CD4-positive, CD25-positive, alpha-beta regulatory T cell (primary cell): ENCODE measurements around the gene SNX30. TPM values are rescaled to one million over a fixed set of nuclear protein-coding genes. Genes with fewer than 3 reads are reported as not detected.

ENCODE experiments used
- ATAC-seq, 2 donors: fragments of 150-1000 bp; cut with Tn5 transposase; one replicate each; pipeline ENCODE4 v1.10.0; 2021; ENCODE audit warnings: low read depth in 2 of 2, moderate number of reproducible peaks in 2 of 2, moderate library complexity in 1 of 2
- DNase-seq, 3 donors: peaks; one replicate each; pipeline versions ENCODE4 v3.0.0 to v3.0.0-alpha.2; 2012 to 2022; ENCODE audit warnings: mixed read lengths in 1 of 3
- H3K27ac ChIP-seq: one replicate; pipeline ENCODE4 v1.7.0; 2013; ENCODE audit warnings: mild to moderate bottlenecking, low read length; ENCODE audit not compliant: insufficient read depth, poor library complexity, severe bottlenecking
- H3K27me3 ChIP-seq: one replicate; pipeline ENCODE4 v1.7.0; 2013; ENCODE audit warnings: low read length; ENCODE audit not compliant: control insufficient read depth, insufficient read depth
- H3K36me3 ChIP-seq: one replicate; pipeline ENCODE4 v1.7.0; 2013; ENCODE audit warnings: mild to moderate bottlenecking, low read length, moderate library complexity; ENCODE audit not compliant: control insufficient read depth, insufficient read depth
- H3K4me1 ChIP-seq: 2 replicates; pipeline ENCODE4 v1.7.0; 2013; ENCODE audit warnings: mild to moderate bottlenecking, low read length; ENCODE audit not compliant: insufficient read depth, control insufficient read depth, poor library complexity, severe bottlenecking
- H3K4me3 ChIP-seq: one replicate; pipeline ENCODE4 v1.7.0; 2013; ENCODE audit warnings: low read depth, mild to moderate bottlenecking, low read length, moderate library complexity
- H3K9me3 ChIP-seq, 2 experiments: 1 replicate in 1 of 2; 2 replicates in 1 of 2; pipeline ENCODE4 v1.7.0; 2013; ENCODE audit warnings: low read length in 2 of 2, mild to moderate bottlenecking in 1 of 2, moderate library complexity in 1 of 2; ENCODE audit not compliant: control insufficient read depth in 2 of 2
- H3K27ac Mint-ChIP-seq, 3 donors: one replicate each; pipeline ENCODE4 v1.8.0; 2020 to 2022; ENCODE audit warnings: mild to moderate bottlenecking in 3 of 3, mixed read lengths in 3 of 3, moderate library complexity in 2 of 3
- H3K27me3 Mint-ChIP-seq: one replicate; pipeline ENCODE4 v1.8.0; 2022; ENCODE audit warnings: mild to moderate bottlenecking, mixed read lengths
- H3K36me3 Mint-ChIP-seq: one replicate; pipeline ENCODE4 v1.8.0; 2020; ENCODE audit warnings: mixed read lengths
- H3K4me1 Mint-ChIP-seq, 4 donors: one replicate each; pipeline ENCODE4 v1.8.0; 2020 to 2022; ENCODE audit warnings: mixed read lengths in 4 of 4, mild to moderate bottlenecking in 1 of 4
- H3K4me3 Mint-ChIP-seq, 4 donors: one replicate each; pipeline ENCODE4 v1.8.0; 2020 to 2022; ENCODE audit warnings: mild to moderate bottlenecking in 4 of 4, mixed read lengths in 4 of 4, moderate library complexity in 3 of 4
- H3K9me3 Mint-ChIP-seq, 7 donors: one replicate each; pipeline ENCODE4 v1.8.0; 2020 to 2022; ENCODE audit warnings: mixed read lengths in 7 of 7, mild to moderate bottlenecking in 3 of 7, moderate library complexity in 2 of 7
- polyA plus RNA-seq, 4 donors: library from polyadenylated mRNA; unstranded; fragments of 300-500 nt; fragmentation: Illumina TruSeq; gene quantifications; one replicate each; pipeline ENCODE4 v1.2.3, GENCODE V29; 2021
- total RNA-seq: library from RNA; stranded (reverse); gene quantifications from one replicate; pipeline ENCODE4 v1.2.3, GENCODE V29; 2022

The SNX30 gene
- total and polyA plus RNA-seq, 5 donors from 2014 or later: 1.5 to 12.3 (median 2.0) TPM

DNA sequence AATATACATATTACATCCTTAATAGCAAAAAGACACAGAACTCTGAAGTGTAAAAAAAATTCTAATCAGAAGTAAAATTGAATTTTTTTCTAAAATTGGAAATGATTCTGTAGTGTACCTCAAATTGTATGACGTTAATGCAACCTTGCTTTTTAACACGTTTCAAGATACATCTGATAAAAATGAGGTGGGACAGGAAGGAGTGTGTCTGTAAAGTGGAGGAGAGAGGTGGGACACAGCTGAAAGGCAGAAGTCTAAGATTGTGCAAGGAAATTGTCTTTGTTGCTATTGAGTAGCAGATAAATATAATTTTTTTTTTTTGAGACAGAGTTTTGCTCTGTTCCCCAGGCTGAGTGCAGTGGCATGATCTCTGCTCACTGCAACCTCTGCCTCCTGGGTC lies 15.7 kb upstream of the SNX30 start:
- H3K4me3 Mint-ChIP-seq: no peak overlapping the region
- H3K4me1 Mint-ChIP-seq: peaks cover 0 to 2% (median 0%) of the 10 kb centered on the region in 4 donors
- Histone ChIP-seq H3K4me1 (no peaks in the 10 kb centered on the region), H3K4me3 (no peak overlapping the region), H3K9me3 (no peaks in the 10 kb centered on the region), H3K27me3 (no peaks in the 10 kb centered on the region), H3K27ac (no peak overlapping the region), H3K36me3 (no peaks in the 10 kb centered on the region)
- no peak for DNase-seq
- peaks cover 0 to 2% (median 0%) of the 10 kb centered on the region in 7 donors for H3K9me3 Mint-ChIP-seq
- no peak for ATAC-seq
- no peaks in the 10 kb centered on the region for H3K27me3 Mint-ChIP-seq
- H3K36me3 Mint-ChIP-seq: no peaks in the 10 kb centered on the region
- peak overlapping the region in 1 of 3 donors; percentile 2 for H3K27ac Mint-ChIP-seq

DNA sequence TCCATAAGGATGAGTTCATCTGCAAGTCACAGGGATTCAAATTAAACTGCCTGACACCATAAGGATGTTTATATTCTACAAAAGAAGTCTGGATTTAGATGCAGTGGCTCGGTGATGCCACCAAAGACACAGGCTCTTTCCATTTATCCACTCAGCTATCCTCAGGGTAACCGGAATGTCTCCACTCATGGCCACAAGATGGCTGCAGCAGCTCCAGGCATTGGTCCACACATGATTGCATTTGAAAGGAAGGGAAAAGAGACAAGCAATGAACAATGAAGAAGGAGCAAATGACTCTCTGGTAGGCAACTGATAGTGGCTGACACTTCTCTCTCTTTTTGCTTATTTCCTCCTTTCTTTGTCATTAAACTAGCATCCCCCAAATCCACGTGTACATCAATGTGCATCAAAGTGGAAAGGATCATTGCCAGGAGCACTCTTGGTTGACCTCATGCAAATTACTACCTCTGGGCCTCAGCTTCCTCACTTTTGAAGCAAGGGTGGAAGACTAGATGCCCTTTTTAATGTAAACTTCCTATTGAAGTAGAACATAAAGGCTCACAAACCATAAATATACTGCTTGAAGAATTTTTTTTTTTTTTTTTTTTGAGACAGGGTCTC lies 7.2 kb upstream of the SNX30 start:
- no peak overlapping the region for H3K27ac Mint-ChIP-seq
- DNase-seq (no peak), ATAC-seq (no peak)
- no peaks in the 10 kb centered on the region for H3K27me3 ChIP-seq
- no peaks in the 10 kb centered on the region for H3K36me3 Mint-ChIP-seq
- no peak overlapping the region for H3K4me3 Mint-ChIP-seq
- H3K4me3 ChIP-seq: no peak overlapping the region
- peaks cover 3 to 10% (median 7%) of the 10 kb centered on the region in 4 donors for H3K4me1 Mint-ChIP-seq
- H3K27ac ChIP-seq: no peak overlapping the region
- H3K9me3 Mint-ChIP-seq: peaks cover 0 to 2% (median 0%) of the 10 kb centered on the region in 7 donors
- peaks cover 3% of the 10 kb centered on the region for H3K4me1 ChIP-seq
- no peaks in the 10 kb centered on the region for H3K9me3 ChIP-seq
- H3K27me3 Mint-ChIP-seq: no peaks in the 10 kb centered on the region
- H3K36me3 ChIP-seq: no peaks in the 10 kb centered on the region

DNA sequence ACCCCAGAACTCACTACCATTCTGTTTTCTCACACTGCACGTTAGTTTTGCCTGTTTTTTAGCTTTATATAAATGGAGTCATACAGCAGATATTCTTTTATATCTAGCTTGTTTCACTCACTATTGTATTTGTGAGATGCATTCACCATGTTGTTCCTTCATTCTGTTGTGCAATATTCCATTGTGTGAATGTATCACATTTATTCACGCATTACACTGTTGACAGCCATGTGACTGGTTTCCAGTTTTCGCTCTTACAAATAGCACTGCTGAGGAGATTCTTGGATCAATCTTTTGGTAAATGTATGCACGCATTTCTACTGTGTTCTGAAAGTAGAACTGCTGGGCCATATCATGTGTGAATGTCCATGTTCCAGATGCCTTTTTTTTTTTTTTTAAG lies 6.4 kb upstream of the SNX30 start:
- no peak overlapping the region for H3K4me3 ChIP-seq
- Mint-ChIP-seq H3K4me3 (no peak overlapping the region), H3K27me3 (no peaks in the 10 kb centered on the region), H3K27ac (no peak overlapping the region), H3K36me3 (no peaks in the 10 kb centered on the region), H3K9me3 (peaks cover 0 to 2% (median 0%) of the 10 kb centered on the region in 7 donors), H3K4me1 (peaks cover 9 to 14% (median 11%) of the 10 kb centered on the region in 4 donors)
- no peak overlapping the region for H3K27ac ChIP-seq
- peaks cover 6% of the 10 kb centered on the region for H3K4me1 ChIP-seq
- H3K27me3 ChIP-seq: no peaks in the 10 kb centered on the region
- no peaks in the 10 kb centered on the region for H3K36me3 ChIP-seq
- no peaks in the 10 kb centered on the region for H3K9me3 ChIP-seq
- no peak for DNase-seq
- no peak for ATAC-seq

DNA sequence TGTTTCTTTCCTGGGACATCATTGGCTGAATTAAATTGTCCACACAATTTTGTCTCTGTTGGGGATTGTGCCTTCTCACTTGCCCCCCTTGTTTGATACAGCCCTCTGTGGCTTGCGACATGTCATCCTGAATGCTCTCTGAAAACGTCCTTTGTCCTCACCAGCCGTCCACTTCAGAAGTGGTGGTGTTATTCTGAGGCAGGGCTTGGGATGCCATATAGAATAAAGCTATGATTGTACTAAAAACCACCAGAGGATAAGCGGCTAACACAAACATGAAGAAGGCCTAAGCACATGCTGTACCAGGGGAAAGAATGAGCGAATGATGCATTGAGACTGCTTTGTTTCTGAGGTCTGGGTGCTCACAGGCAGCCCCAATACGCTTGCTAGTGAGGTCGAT lies 3.5 kb upstream of the SNX30 start:
- H3K27ac Mint-ChIP-seq: no peak overlapping the region
- ATAC-seq: no peak

DNA sequence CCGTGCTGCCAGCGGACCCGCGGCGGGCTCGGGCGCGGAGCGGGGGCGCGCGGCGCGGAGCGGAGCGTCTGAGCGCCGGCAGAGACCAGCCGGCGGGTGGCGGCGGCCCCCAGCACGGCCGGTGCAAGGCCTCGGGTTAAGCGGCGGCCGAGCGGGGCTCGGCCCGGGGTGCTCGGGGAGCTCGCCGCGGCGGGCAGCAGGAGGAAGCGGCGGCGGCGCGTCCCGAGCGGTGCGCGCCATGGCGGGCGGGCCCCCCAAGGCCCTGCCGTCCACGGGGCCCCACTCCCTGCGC lies 150 bp downstream of the SNX30 start:
- no peak overlapping the region for H3K27ac Mint-ChIP-seq
- peaks cover 0 to 1% (median 0%) of the 10 kb centered on the region in 7 donors for H3K9me3 Mint-ChIP-seq
- H3K4me1 Mint-ChIP-seq: peaks cover 30 to 62% (median 51%) of the 10 kb centered on the region in 4 donors
- H3K27me3 Mint-ChIP-seq: peaks cover 4% of the 10 kb centered on the region
- Histone ChIP-seq H3K9me3 (no peaks in the 10 kb centered on the region), H3K36me3 (no peaks in the 10 kb centered on the region), H3K27ac (peak overlapping the region; percentile 88), H3K4me3 (no peak overlapping the region), H3K27me3 (no peaks in the 10 kb centered on the region), H3K4me1 (peaks cover 65% of the 10 kb centered on the region)
- H3K36me3 Mint-ChIP-seq: peaks cover 3% of the 10 kb centered on the region
- ATAC-seq: peak in 1 of 2 donors; percentile 17
- peak overlapping the region in 1 of 4 donors; percentile 98 for H3K4me3 Mint-ChIP-seq
- no peak for DNase-seq

More for the DNA sequence above, 3.5 kb upstream of the SNX30 start:
- H3K9me3 ChIP-seq: no peaks in the 10 kb centered on the region
- H3K36me3 Mint-ChIP-seq: no peaks in the 10 kb centered on the region
- H3K4me1 Mint-ChIP-seq: peaks cover 17 to 28% (median 26%) of the 10 kb centered on the region in 4 donors
- H3K9me3 Mint-ChIP-seq: no peaks in the 10 kb centered on the region
- no peak for DNase-seq
- H3K4me3 Mint-ChIP-seq: peak overlapping the region in 1 of 4 donors; percentile 26
- no peak overlapping the region for H3K4me3 ChIP-seq
- H3K4me1 ChIP-seq: peaks cover 29% of the 10 kb centered on the region
- H3K27ac ChIP-seq: no peak overlapping the region
- H3K36me3 ChIP-seq: no peaks in the 10 kb centered on the region
- peaks cover 4% of the 10 kb centered on the region for H3K27me3 Mint-ChIP-seq
- H3K27me3 ChIP-seq: no peaks in the 10 kb centered on the region

DNA sequence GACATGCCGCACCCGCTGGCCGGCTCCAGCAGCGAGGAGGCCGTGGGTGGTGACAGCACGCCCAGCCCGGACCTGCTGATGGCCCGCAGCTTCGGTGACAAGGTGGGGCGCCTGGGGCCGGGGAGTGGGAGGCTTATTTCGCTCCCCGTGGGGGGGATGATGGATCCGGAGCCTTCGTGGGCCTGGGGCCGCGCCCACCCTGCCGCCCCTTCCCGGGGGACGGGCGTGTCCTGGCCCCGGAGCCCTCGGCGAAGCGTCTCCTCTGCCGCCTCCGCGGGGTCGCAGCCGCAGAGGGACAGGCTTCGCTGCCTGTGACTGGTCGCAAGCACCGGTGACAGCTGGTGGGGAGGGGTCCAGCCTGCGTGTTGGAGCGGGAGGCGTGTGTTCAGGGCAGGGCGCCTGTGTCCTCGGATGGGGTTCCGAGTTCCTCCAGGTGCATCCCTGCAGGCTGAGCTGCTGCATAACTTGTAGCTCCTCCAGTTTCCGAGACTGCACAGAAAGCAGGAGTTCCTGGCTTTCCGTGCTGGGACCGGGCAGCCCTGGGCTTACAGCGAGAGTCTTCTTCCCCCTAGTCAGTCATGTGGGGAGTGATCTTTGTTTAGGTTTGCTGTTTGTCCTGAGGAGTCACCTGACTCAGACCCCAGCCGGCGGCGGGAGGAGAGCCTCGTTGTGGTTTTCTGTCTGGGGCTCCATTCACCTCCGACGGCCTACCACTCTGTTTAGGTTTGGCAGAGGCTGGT lies 666 bp downstream of the SNX30 start:
- H3K36me3 ChIP-seq: no peaks in the 10 kb centered on the region
- peaks cover 4% of the 10 kb centered on the region for H3K27me3 Mint-ChIP-seq
- peak overlapping the region; percentile 64 to 78 (median 75) for H3K27ac Mint-ChIP-seq
- peaks cover 30 to 67% (median 56%) of the 10 kb centered on the region in 4 donors for H3K4me1 Mint-ChIP-seq
- peak overlapping the region; percentile 55 for H3K27ac ChIP-seq
- ATAC-seq (peak in 1 of 2 donors; percentile 3), DNase-seq (peak; percentile 15 to 49 (median 27))
- no peaks in the 10 kb centered on the region for H3K27me3 ChIP-seq
- H3K4me3 ChIP-seq: peak overlapping the region; percentile 72
- peaks cover 3% of the 10 kb centered on the region for H3K36me3 Mint-ChIP-seq
- H3K9me3 Mint-ChIP-seq: peaks cover 0 to 1% (median 0%) of the 10 kb centered on the region in 7 donors
- H3K4me1 ChIP-seq: peaks cover 66% of the 10 kb centered on the region
- H3K4me3 Mint-ChIP-seq: peak overlapping the region; percentile 89 to 93 (median 90)
- H3K9me3 ChIP-seq: no peaks in the 10 kb centered on the region

DNA sequence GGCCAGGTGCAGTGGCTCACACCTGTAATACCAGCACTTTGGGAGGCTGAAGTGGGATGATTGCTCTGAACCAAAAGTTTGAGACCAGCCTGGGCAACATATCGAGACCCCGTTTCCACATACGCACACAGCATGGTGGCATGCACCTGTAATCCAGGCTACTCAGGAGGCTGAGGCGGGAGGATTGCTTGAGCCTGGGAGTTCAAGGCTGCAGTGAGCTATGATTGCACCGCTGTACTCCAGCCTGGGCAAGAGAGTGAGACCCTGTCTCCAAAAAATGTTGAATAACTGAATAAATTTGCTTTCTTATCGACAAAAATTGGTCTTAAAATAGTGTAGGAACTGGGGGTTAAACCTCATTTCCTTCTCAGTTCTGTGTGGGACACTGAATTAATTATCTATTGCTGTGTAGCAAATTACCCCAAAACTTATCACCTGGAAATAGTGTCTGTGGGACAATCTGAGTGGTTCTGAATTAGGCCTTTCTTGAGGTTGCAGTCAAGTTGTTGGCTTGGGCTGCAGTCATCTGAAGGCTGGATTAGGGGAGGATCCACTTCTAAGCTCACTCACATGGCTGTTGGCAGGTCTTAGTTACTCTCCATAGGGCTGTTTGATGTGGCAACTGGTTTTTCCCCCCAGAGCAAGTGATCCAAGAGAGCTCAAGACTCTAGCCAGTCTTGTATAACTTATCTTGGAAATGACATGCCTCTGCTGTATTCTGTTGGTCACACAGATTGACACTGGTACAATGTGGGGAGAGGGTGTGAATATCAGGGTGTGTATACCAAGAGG lies 2.0 kb downstream of the SNX30 start:
- H3K36me3 Mint-ChIP-seq: peaks cover 4% of the 10 kb centered on the region
- no peak for ATAC-seq
- peak overlapping the region in 2 of 3 donors; percentile 64 to 78 for H3K27ac Mint-ChIP-seq
- no peak for DNase-seq
- H3K9me3 Mint-ChIP-seq: peaks cover 0 to 1% (median 0%) of the 10 kb centered on the region in 7 donors
- Histone ChIP-seq H3K36me3 (no peaks in the 10 kb centered on the region), H3K27me3 (no peaks in the 10 kb centered on the region), H3K9me3 (no peaks in the 10 kb centered on the region), H3K27ac (no peak overlapping the region), H3K4me3 (peak overlapping the region; percentile 72), H3K4me1 (peaks cover 66% of the 10 kb centered on the region)
- H3K4me1 Mint-ChIP-seq: peaks cover 30 to 73% (median 62%) of the 10 kb centered on the region in 4 donors
- H3K4me3 Mint-ChIP-seq: peak overlapping the region; percentile 89 to 93 (median 90)
- peaks cover 4% of the 10 kb centered on the region for H3K27me3 Mint-ChIP-seq
